SU-DHL-6 (cell line): Measurements from ENCODE around the gene PM20D1.

ENCODE experiments used
- CTCF ChIP-seq: fragments of 200-600 bp; sonication (generic); IDR thresholded peaks from one replicate; pipeline ENCODE4 v1.5.1; 2017; ENCODE audit warnings: antibody characterized with exemption, mild to moderate bottlenecking, low read length, moderate library complexity; ENCODE audit not compliant: insufficient read depth, poor library complexity, severe bottlenecking
- EZH2phosphoT487 ChIP-seq: fragments of 200-600 bp; sonication (generic), shearing (Covaris generic); conservative IDR thresholded peaks from 2 replicates; pipeline ENCODE4 v1.6.1; 2018; ENCODE audit warnings: mild to moderate bottlenecking, antibody characterized with exemption, low read length, moderate library complexity, mixed read lengths

- TF ChIP-seq CTCF = no peak
- TF ChIP-seq EZH2phosphoT487 = no peak
Observed at GRCh38 chr1:205805082-205805711, 44.7 kb downstream of the PM20D1 start.
